GM21423 (cell line): Measurements from ENCODE around the gene HLA-DRA.

ENCODE experiments used
- ATAC-seq: cut with Tn5 transposase; IDR thresholded peaks from one replicate; pipeline ENCODE4 v1.9.1; 2021; ENCODE audit warnings: mild to moderate bottlenecking, moderate library complexity; ENCODE audit not compliant: unreplicated experiment

The HLA-DRA gene

GRCh38 chr6:32439602-32440214 is at the start of gene HLA-DRA:
HLA-DRA (plus strand) TSS chr6:32439887; CDS start chr6:32439951, 64 bp downstream.
- ATAC-seq: peak; percentile 71

GRCh38 chr6:32391505-32391904 is 48.2 kb upstream of the HLA-DRA start:
- no peak for ATAC-seq

GRCh38 chr6:32393665-32394420 is 45.8 kb upstream of the HLA-DRA start:
- ATAC-seq: no peak

- ATAC-seq: no peak
These were observed 43.7 kb upstream of the HLA-DRA start for GRCh38 chr6:32396028-32396427.

- ATAC-seq: peak; percentile 62
These were observed 42.3 kb upstream of the HLA-DRA start for GRCh38 chr6:32397252-32397920.

GRCh38 chr6:32401284-32401963 is 38.3 kb upstream of the HLA-DRA start:
- ATAC-seq: no peak

- ATAC-seq: no peak
These were observed 36.9 kb upstream of the HLA-DRA start for GRCh38 chr6:32402812-32403211.

- no peak for ATAC-seq
These were observed 34.0 kb upstream of the HLA-DRA start for GRCh38 chr6:32405656-32406055.

- ATAC-seq: no peak
These were observed 33.5 kb upstream of the HLA-DRA start for GRCh38 chr6:32406197-32406596.

- ATAC-seq: no peak
These were observed 32.8 kb upstream of the HLA-DRA start, which contains the start of gene BTNL2 for GRCh38 chr6:32406857-32407256. BTNL2 (minus strand) TSS chr6:32407181; CDS start chr6:32407123, 58 bp downstream.

- ATAC-seq: no peak
These were observed 28.8 kb upstream of the HLA-DRA start for GRCh38 chr6:32410906-32411305.

GRCh38 chr6:32411566-32412327 is 27.9 kb upstream of the HLA-DRA start:
- ATAC-seq: no peak

- ATAC-seq: no peak
These were observed 26.1 kb upstream of the HLA-DRA start for GRCh38 chr6:32413427-32414047.

GRCh38 chr6:32415521-32416019 is 24.1 kb upstream of the HLA-DRA start:
- ATAC-seq: no peak

GRCh38 chr6:32416036-32416435 is 23.7 kb upstream of the HLA-DRA start:
- no peak for ATAC-seq

- no peak for ATAC-seq
These were observed 14.9 kb upstream of the HLA-DRA start for GRCh38 chr6:32424589-32425300.

- ATAC-seq: no peak
These were observed 13.3 kb upstream of the HLA-DRA start for GRCh38 chr6:32426338-32426737.

- no peak for ATAC-seq
These were observed 12.5 kb upstream of the HLA-DRA start for GRCh38 chr6:32427218-32427617.

GRCh38 chr6:32427934-32428474 is 11.7 kb upstream of the HLA-DRA start:
- ATAC-seq: no peak
